SIG-M5 (cell line): ENCODE data around the gene RABGAP1L.
"Not testable (repeated sequence)": the region's sequence is repeated elsewhere in the genome, so short reads cannot be mapped to it uniquely, and the experiment has no call there.

Source experiments
- DNase-seq: peaks from one replicate; lab custom pipeline; 2025; lab: John Stamatoyannopoulos, UW

RABGAP1L gene

GRCh38 chr1:174153085-174153824 lies 6.1 kb upstream of the RABGAP1L start:
- no peak for DNase-seq

GRCh38 chr1:174153825-174154107 lies 5.6 kb upstream of the RABGAP1L start:
- DNase-seq, result no peak

DNA sequence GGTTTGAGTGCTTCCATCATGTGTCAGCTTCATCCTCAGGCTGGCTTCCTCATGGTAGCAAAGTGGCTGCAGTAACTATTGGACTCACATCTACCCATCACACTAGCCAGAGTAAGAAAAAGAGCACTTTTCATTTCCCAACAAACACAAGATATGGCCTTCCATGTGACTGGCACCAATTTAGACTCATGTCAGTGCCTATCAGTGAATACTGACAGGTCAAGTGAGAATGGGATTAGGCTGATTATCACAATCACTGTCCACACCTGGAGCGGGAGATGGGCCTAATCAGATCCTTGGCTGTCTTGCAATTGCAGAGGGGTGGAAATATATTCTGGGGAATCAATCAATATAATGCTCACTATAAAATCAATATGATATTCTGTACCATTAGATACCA lies 2.9 kb upstream of the RABGAP1L start:
- DNase-seq, result no peak

DNA sequence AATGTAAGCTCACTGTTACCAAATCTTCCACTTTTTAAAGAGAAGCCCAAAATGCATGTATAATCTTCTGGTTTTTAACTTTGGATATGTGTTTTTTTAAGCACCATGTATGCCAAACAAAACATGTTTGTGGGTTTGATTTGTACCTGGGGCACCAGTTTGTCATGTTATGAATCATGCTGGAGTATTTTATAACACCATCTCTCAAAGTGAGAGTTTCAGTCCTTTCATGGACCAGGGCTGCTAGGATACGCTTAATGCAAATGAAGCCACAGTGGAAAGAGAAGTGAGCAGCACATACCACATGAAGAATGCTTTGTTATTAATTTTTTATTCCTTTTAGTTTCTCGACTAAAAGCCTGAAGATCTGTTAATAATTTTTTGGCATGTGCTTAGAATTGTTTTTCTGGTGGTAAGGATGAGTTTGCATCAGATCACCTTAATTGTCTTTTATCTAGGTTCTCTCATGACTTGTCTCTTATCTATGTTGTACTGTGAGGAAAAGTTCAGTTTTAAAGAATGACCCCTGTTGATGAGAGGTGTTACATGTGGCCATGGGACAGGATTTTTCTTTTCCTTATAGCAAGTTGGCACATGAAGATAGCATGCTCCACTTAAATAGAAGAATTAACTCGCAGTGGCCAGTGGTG lies 2.0 kb upstream of the RABGAP1L start:
- DNase-seq, result no peak

GRCh38 chr1:174158767-174159251 lies 511 bp upstream of the RABGAP1L start:
- DNase-seq, result no peak

DNA sequence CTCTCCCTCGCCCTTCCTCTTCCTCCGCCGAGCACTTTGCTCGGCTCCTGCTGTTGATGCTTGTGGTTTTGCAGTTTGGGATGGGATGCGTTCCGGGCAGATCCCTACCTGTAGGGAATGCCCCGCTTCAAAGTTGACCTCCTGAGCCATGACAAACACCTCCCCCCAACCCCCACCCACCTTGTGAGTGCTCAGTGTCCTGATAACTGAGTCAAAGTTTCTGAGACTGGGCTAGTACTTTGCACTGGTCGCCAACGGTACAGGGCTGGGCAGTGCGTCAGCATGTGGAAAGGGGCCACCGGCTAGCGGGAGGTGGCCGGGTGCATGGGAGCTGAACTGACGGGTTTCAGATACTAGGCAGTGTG lies 771 bp downstream of the RABGAP1L start:
- no peak for DNase-seq

- no peak for DNase-seq
Observed at GRCh38 chr1:174160603-174161002, 1.3 kb downstream of the RABGAP1L start.

DNA sequence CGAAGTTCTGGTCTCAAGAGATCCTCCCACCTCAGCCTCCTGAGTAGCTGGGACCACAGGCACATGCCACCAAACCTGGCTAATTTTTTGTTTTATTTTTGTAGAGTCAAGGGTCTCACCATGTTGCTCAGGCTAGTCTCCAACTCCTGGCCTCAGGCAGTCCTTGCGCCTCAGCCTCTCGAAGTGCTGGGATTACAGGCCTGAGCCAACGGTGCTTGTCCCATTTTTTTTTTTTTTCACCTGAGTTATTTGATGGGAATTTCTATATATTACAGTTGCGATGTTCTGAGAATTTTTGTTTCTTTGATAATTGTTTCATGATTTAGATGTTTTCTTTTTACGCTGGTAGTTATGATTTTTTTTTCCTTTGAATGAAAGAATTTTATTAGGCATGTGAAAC lies 2.5 kb downstream of the RABGAP1L start:
- no peak for DNase-seq

DNA sequence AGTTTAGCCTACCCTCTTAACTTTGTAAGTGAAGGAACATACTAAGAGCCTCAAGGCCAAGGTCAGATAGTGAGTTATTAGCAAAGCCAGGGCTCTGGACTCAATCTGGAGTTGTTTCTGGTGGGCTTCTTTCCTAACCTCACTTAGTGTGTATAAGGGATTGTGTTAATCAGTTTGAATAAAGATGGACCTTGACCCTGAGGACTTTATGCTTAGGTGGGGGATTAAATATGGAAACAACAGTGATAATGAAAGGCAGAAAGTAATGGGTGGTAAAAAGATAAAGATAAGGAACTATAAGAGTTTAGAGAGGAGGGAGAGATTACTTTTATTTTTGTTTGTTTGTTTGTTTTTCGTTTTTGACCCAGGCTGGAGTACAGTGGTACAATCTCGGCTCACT lies 5.5 kb downstream of the RABGAP1L start:
- no peak for DNase-seq

- DNase-seq, result no peak
Observed at GRCh38 chr1:174165471-174166137, 6.3 kb downstream of the RABGAP1L start.

- DNase-seq, result no peak
Observed at GRCh38 chr1:174166530-174167264, 7.4 kb downstream of the RABGAP1L start.

GRCh38 chr1:174167265-174167803 lies 8.0 kb downstream of the RABGAP1L start:
- DNase-seq, result no peak

DNA sequence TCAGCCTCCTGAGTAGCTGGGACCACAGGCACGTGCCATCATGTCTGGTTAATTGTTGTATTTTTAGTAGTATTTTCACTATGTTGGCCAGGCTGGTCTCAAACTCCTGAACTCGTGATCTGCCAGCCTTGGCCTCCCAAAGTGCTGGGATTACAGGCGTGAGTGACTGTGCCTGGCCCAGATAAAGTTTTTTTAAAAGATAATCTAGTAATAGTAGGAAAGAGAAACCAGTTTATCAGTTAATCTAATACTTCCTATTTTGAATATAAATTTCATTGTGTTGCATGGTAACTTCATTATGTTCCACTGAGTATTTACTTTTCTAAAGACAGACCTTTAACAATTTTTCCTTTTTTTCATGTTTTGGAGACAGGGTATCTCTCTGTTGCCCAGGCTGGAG lies 10.0 kb downstream of the RABGAP1L start:
- no peak for DNase-seq

DNA sequence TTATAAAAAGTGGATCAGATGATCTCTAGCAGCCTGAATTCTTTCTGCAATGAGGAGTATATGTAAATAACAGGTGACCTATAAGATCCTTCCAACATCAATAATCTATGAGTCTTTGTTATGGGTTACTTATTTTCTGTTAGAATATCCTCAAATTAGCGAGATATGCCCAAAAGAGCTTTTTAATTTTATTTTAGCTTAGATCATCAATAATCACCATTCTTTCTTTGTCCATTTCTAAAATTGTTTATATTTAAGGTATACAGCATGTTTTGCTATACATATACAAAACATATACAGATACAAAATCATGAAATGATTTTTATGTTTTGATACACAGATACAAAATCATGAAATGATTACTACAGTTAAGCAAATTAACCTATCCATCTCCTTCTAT lies 11.8 kb downstream of the RABGAP1L start:
- DNase-seq, result no peak

- no peak for DNase-seq
Observed at GRCh38 chr1:174174461-174175329, 15.4 kb downstream of the RABGAP1L start.

DNA sequence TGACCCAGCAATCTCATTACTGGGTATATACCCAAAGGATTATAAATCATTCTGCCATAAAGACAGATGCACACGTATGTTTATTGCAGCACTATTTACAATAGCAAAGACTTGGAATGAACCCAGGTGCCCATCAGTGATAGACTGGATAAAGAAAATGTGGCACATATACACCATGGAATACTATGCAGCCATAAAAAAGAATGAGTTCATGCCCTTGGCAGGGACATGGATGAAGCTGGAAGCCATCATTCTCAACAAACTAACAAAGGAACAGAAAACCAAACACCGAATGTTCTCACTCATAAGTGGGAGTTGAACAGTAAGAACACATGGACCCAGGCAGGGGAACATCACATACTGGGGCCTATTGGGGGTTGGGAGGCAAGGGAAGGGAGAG lies 19.1 kb downstream of the RABGAP1L start:
- not testable (repeated sequence) for DNase-seq

GRCh38 chr1:174189428-174190062 lies 30.2 kb downstream of the RABGAP1L start:
- no peak for DNase-seq

DNA sequence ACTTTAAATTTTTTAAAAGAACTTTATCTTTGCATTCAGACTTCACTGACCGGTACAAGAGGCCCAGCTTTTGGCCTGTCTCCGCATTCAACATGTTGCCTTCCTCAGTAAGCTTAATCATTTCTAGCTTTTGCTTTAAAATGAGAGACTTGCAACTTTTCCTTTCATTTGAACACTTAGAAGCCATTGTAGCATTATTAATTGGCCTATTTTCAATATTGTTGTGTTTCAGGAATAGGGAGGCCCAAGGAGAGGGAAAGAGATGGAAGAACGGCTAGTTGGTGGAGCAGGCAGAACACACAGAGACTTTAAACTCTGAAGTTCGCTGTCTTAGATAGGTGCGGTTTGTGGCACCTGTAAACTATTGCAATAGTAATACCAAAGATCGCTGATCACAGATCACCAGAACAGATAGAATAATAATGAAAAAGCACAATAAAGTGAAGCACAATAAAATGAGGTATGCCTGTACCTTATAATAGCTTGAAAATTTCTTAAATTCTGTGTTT lies 31.4 kb downstream of the RABGAP1L start:
- no peak for DNase-seq

- no peak for DNase-seq
Observed at GRCh38 chr1:174191349-174191862, 32.1 kb downstream of the RABGAP1L start.

DNA sequence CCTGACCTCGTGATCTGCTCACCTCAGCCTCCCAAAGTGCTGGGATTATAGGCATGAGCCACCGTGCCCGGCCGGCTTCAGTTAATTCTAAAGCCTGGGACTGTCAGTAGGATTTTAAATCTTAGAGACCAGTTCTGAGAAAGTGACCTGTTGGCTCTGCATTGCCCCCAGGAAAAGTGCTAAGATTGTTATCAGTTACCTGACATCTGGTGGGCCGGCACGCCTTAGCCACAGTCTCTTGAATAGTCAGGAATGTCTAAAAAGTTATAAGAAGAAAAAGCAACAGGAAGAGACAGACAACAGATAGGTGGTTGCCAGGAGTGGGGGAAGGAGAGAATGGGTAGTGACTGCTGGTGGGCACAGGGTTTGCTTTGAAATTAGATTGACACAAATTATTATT lies 35.1 kb downstream of the RABGAP1L start:
- DNase-seq, result no peak

- no peak for DNase-seq
Observed at GRCh38 chr1:174197088-174197487, 37.8 kb downstream of the RABGAP1L start.
